ENCODE measurements around the gene CCDC116. TPM values are rescaled to one million over a fixed set of nuclear protein-coding genes. Genes with fewer than 3 reads are reported as not detected.
"Not testable (repeated sequence)": the region's sequence is repeated elsewhere in the genome, so short reads cannot be mapped to it uniquely, and the experiment has no call there.

CCDC116 gene
- total RNA-seq, 1 donor from 2014 or later: 1.3 TPM

DNA sequence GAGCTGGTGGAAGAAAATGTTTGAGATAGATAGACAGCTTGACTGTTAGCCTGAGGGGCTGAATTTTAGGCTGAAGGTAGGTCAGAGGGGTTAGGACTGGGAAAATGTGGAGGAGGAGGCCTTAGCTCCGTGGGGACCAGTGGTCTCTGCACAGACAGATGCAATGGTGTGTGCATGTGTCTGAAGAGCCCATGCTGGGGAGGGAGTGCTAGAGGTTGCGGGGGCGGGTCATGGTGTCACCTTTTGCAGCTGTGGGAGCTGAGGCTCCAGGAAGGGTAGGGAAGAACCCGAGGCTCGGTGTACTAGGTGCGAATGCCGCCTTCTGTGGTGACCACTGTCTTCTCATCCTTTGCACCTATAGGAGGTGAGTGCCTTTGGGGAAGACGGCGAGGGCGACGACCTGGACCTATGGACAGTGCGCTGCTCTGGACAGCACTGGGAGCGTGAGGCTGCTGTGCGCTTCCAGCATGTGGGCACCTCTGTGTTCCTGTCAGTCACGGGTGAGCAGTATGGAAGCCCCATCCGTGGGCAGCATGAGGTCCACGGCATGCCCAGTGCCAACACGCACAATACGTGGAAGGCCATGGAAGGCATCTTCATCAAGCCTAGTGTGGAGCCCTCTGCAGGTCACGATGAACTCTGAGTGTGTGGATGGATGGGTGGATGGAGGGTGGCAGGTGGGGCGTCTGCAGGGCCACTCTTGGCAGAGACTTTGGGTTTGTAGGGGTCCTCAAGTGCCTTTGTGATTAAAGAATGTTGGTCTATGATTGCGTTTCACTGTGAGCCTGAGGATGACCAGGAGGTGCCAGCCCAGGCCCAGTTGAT, 11.2 kb downstream of the CCDC116 start:
- Mint-ChIP-seq H3K36me3 (peaks cover 11% of the 10 kb centered on the region), H3K4me1 (peaks cover 19% of the 10 kb centered on the region), H3K9me3 (no peaks in the 10 kb centered on the region), H3K4me3 (peak overlapping the region; percentile 78), H3K27me3 (ENCODE audit: low read depth) (peaks cover 6% of the 10 kb centered on the region), H3K27ac (no peak overlapping the region)
- TF ChIP-seq, protein P1, sequence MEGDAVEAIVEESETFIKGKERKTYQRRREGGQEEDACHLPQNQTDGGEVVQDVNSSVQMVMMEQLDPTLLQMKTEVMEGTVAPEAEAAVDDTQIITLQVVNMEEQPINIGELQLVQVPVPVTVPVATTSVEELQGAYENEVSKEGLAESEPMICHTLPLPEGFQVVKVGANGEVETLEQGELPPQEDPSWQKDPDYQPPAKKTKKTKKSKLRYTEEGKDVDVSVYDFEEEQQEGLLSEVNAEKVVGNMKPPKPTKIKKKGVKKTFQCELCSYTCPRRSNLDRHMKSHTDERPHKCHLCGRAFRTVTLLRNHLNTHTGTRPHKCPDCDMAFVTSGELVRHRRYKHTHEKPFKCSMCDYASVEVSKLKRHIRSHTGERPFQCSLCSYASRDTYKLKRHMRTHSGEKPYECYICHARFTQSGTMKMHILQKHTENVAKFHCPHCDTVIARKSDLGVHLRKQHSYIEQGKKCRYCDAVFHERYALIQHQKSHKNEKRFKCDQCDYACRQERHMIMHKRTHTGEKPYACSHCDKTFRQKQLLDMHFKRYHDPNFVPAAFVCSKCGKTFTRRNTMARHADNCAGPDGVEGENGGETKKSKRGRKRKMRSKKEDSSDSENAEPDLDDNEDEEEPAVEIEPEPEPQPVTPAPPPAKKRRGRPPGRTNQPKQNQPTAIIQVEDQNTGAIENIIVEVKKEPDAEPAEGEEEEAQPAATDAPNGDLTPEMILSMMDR (IDR thresholded peaks at IDR 0.05; ENCODE audit: unreplicated experiment): no peak
- DNase-seq (ENCODE audit: low spot score in 2 of 2, unreplicated experiment in 2 of 2): no peak

DNA sequence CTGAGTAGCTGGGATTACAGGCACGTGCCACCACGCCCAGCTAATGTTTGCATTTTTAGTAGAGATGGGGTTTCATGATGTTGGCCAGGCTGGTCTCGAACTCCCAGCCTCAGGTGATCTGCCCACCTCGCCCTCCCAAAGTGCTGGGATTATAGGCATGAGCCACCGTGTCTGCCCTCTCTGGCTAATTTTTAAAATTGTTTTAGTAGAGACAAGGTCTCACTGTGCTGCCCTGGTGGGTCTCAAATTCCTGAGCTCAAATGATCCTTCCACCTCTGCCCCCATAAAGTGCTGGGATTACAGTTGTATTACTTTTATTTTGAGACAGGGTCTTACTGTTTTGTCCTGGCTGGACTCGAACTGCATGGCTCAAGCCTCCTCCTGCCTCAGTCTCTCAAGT, 13.0 kb downstream of the CCDC116 start:
- H3K36me3 Mint-ChIP-seq: peaks cover 13% of the 10 kb centered on the region
- not testable (repeated sequence) for H3K9me3 Mint-ChIP-seq; DNase-seq (ENCODE audit: low spot score in 2 of 2, unreplicated experiment in 2 of 2); H3K27ac Mint-ChIP-seq; H3K27me3 Mint-ChIP-seq (ENCODE audit: low read depth); H3K4me3 Mint-ChIP-seq
- H3K4me1 Mint-ChIP-seq: peaks cover 22% of the 10 kb centered on the region

DNA sequence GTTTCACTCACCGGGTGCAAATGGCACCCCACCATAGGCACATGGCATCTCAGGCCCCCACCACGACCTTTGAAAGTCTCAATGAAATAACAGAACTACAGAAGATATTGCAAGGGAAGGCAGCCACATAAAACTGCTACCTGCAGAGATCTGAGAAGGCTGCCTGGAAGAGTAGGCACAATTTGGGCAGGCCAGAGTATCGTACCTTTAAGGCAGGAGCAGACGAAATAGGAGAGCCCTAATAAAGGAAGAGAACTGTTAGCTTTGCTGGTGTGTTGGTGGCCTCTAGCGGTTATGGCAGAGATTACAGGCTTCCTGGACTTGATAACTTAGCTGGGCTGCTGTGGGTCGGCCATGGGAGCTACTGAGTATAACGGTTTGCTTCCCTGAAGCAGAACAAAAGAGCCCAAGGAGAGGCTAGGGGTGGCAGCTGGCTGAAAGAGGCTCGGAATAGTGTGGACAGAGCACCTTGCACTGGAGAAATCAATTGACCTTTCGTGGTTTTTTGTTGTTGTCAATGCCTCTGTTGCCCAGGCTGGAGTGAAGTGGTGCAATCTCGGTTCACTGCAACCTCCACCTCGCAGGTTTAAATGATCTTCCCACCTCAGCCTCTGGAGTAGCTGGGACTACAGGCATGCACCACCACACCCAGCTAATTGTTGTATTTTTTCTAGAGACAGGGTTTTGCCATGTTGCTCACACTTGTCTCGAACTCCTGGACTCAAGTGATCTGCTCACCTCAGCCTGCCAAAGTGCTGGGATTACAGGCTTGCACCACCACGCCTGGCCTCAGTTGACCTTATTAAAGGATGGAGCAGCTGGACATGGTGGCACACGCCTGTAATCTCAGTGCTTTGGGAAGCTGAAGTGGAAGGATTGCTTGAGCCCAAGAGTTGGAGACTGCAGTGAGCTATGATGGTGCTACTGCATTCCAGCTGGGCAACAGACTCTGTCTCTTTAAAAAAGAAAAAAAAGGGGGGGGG, 14.3 kb downstream of the CCDC116 start:
- no peak overlapping the region for H3K27ac Mint-ChIP-seq

DNA sequence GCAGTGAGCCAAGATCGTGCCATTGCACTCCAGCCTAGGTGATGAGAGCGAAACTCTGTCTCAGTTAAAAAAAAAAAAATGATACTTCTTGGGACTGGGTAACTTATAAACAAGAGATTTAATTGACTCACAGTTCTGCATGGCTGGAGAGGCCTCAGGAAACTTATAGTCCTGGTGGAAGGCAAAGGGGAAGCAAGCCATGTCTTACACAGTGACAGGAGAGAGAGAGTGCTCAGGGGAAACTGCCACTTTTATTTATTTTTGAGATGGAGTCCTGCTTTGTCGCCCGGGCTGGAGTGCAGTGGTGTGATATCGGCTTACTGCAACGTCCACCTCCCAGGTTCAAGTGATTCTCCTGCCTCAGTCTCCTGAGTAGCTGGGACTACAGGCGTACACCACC, 17.7 kb downstream of the CCDC116 start:
- Mint-ChIP-seq H3K36me3 (peaks cover 5% of the 10 kb centered on the region), H3K27me3 (ENCODE audit: low read depth) (no peaks in the 10 kb centered on the region), H3K9me3 (no peaks in the 10 kb centered on the region), H3K27ac (no peak overlapping the region), H3K4me1 (peaks cover 12% of the 10 kb centered on the region), H3K4me3 (peak overlapping the region; percentile 93)
- DNase-seq (ENCODE audit: low spot score in 2 of 2, unreplicated experiment in 2 of 2): no peak
- TF ChIP-seq, protein P1 (IDR thresholded peaks at IDR 0.05; ENCODE audit: unreplicated experiment): no peak

More for the DNA sequence above, 14.3 kb downstream of the CCDC116 start:
- H3K27me3 Mint-ChIP-seq (ENCODE audit: low read depth): no peaks in the 10 kb centered on the region
- peak in 1 of 2 experiments; percentile 77 for DNase-seq (ENCODE audit: low spot score in 2 of 2, unreplicated experiment in 2 of 2)
- H3K4me3 Mint-ChIP-seq: no peak overlapping the region
- H3K9me3 Mint-ChIP-seq: no peaks in the 10 kb centered on the region
- H3K4me1 Mint-ChIP-seq: peaks cover 20% of the 10 kb centered on the region
- peaks cover 13% of the 10 kb centered on the region for H3K36me3 Mint-ChIP-seq
- TF ChIP-seq, protein P1 (IDR thresholded peaks at IDR 0.05; ENCODE audit: unreplicated experiment): peak; percentile 82

DNA sequence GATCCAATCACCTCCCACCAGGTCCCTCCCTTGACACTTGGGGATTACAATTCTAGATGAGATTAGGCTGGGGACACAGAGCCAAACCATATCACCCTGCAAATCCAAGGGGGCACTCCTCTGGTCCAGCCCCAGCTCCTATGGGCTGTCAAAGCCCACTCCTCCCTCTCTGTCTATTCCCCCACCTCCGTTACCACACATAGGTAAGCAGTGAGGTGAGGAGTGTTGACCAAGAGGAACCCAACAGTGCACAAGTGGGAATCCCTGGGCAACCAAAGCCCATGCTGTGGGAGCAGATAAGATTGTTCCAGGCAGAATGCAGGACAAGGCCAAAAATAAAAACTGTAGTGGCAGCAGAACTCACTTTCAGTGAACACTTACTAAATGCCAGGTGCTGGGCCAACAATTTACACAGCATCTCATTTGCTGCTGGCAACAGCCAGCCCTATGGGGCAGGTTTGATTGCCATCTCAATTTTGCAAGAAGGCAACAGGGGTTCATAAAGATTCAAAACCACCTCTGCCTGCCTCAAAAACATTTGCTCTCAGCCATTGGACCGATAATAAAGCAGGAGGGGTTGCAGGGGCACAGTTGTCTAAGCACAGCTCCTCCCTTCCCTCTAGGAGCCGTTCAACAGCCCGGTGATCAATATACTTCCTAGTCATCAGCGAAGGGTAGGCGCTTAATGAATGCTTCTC, 18.4 kb downstream of the CCDC116 start:
- Mint-ChIP-seq H3K27me3 (ENCODE audit: low read depth) (no peaks in the 10 kb centered on the region), H3K9me3 (no peaks in the 10 kb centered on the region), H3K36me3 (peaks cover 5% of the 10 kb centered on the region), H3K4me3 (peak overlapping the region; percentile 93), H3K27ac (peak overlapping the region; percentile 97), H3K4me1 (peaks cover 12% of the 10 kb centered on the region)
- TF ChIP-seq, protein P1 (IDR thresholded peaks at IDR 0.05; ENCODE audit: unreplicated experiment): no peak
- no peak for DNase-seq (ENCODE audit: low spot score in 2 of 2, unreplicated experiment in 2 of 2)

Data from mesothelial cell of epicardium (in vitro differentiated cells).